AG09309 (cell line): ENCODE results near the gene RTN4RL1.

Experiments
- DNase-seq: peaks from one replicate; pipeline ENCODE4 v3.0.0-alpha.2; 2010; ENCODE audit warnings: low read depth
- H3K4me3 ChIP-seq: 2 replicates; pipeline ENCODE4 v1.5.1; 2011; ENCODE audit warnings: mild to moderate bottlenecking, low read depth, low read length, moderate library complexity; ENCODE audit not compliant: control insufficient read depth
- CTCF ChIP-seq: IDR thresholded peaks from 2 replicates; pipeline ENCODE4 v1.5.1; 2011; ENCODE audit warnings: mild to moderate bottlenecking, low read depth, low read length, inconsistent platforms; ENCODE audit not compliant: insufficient read depth, control insufficient read depth; ENCODE audit errors: missing control alignments

RTN4RL1 gene

DNA sequence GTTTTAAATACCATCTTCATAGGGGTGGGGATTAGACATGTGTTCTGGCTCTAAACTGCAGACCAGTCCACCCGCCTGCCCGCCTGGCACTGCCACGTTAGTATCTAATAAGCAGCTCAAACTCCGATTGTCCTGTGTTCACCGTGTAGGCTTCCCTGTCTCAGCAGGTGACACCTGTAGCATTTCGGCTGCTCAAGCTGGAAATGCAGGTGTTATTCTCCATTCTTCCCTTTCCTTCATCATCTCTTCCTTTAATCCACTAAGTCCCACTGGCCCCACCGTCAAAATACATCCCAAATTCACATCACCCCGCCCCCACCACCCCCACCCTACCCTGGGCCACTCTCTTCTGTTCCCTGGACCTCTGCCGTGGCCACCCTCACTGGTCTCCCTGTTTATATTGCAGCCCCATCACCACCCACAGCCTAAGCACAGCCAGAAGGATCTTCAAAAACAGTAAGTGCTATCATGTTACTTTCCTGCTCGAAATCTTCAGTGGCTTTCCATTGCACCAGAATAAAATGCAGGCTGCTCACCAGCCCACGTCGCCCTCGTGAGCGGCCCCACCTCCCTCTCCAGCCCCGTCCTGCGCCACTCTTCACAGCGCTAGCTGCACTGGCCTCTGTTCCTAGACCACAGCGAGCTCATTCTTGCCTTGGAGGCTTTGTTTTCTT is 65.1 kb downstream of the RTN4RL1 start:
- TF ChIP-seq CTCF: no peak
- DNase-seq: no peak
- H3K4me3 ChIP-seq: no peak overlapping the region

DNA sequence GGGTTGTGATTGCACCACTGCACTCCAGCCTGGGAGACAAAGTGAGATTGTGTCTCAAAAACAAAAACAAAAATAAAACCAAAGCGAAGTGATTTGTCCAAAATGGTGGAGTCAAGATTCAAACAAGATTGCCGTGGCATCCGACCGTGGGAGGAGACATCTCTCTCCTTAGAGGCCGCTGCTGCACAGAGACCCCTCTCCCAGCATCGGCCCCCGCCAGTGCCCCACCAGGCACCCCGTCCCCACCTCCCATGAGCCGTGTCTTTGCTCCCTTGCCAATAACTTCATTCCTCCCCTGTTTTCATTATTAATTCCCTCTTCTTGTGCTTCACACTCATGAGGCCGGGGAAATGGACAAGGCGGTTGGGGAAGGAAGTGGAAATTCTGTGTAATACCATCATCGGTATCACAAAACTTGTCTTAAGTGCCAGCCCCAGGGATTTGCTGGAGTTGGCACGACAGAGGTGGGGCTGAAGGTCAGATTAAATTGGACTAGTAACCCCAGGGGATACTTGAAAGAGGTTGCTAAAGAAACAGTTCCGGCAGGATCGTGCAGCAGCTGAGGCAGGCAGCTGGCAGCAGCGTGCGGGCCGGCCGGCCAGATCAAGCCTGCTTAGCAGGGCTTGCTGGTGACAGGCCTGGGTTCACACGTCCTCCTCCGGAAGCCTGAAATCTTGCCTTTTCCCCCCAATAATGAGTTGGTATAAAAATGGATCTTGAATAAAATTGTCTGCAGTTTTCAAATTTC is 66.8 kb downstream of the RTN4RL1 start:
- H3K4me3 ChIP-seq: no peak overlapping the region
- no peak for DNase-seq
- no peak for TF ChIP-seq CTCF

- no peak for DNase-seq
- TF ChIP-seq CTCF: no peak
- H3K4me3 ChIP-seq: no peak overlapping the region
These were observed 68.1 kb downstream of the RTN4RL1 start for GRCh38 chr17:1957037-1957436.

DNA sequence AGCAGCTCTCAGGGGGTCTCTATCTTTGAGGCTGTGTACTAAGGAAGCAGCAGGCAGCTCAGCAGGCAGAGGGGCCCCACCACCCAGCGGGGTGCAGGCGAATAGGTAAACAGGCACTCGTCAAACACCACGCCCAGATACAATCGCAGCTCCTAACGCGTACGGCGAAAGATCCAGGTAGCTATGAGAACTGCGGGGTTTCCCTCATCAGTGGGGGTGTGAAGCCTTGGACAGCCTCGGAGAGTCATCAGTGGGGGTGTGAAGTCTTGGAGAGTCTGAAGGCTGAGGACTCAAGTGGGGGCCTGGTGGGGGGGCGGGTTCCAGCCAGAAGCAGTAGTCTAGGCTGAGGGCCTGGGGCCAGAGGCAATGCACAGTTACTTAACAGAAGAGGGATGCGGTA is 69.0 kb downstream of the RTN4RL1 start:
- TF ChIP-seq CTCF: no peak
- no peak overlapping the region for H3K4me3 ChIP-seq
- DNase-seq: no peak

- no peak for TF ChIP-seq CTCF
- DNase-seq: no peak
- H3K4me3 ChIP-seq: no peak overlapping the region
These were observed 71.3 kb downstream of the RTN4RL1 start for GRCh38 chr17:1953831-1954230.

GRCh38 chr17:1951920-1952319 is 73.2 kb downstream of the RTN4RL1 start:
- no peak for DNase-seq
- H3K4me3 ChIP-seq: no peak overlapping the region
- no peak for TF ChIP-seq CTCF

- no peak for TF ChIP-seq CTCF
- H3K4me3 ChIP-seq: no peak overlapping the region
- no peak for DNase-seq
These were observed 75.4 kb downstream of the RTN4RL1 start for GRCh38 chr17:1949754-1950153.
